Esophagus muscularis mucosa (tissue), 4 donors: Measurements from ENCODE around the gene MYO1D. TPM values are rescaled to one million over a fixed set of nuclear protein-coding genes. Genes with fewer than 3 reads are reported as not detected.
A peak's percentile ranks its signal among the peaks of the same experiment; 100 is the strongest.

ENCODE experiments used
- DNase-seq: peaks from one replicate; pipeline ENCODE4 v3.0.0-alpha.2; 2017; ENCODE audit errors: extremely low spot score
- H3K27ac ChIP-seq, 4 donors: fragments of 200-600 bp; sonication (generic); replicated peaks in 1 of 4; 1 replicate in 3 of 4; 2 replicates in 1 of 4; pipeline ENCODE4 v1.5.1; 2016 to 2019; ENCODE audit warnings: mild to moderate bottlenecking in 1 of 4
- H3K27me3 ChIP-seq, 4 donors: fragments of 200-600 bp; sonication (generic); one replicate each; pipeline versions ENCODE4 v1.5.1 to v1.6.0; 2016 to 2019
- H3K36me3 ChIP-seq, 4 donors: fragments of 200-600 bp; sonication (generic); one replicate each; pipeline ENCODE4 v1.5.1; 2016 to 2019
- H3K4me1 ChIP-seq, 4 donors: fragments of 200-600 bp; sonication (generic); one replicate each; pipeline ENCODE4 v1.5.1; 2016 to 2019
- H3K4me3 ChIP-seq, 4 donors: fragments of 200-600 bp; sonication (generic); 1 replicate in 2 of 4; 2 replicates in 2 of 4; pipeline ENCODE4 v1.5.1; 2016 to 2019; ENCODE audit warnings: mild to moderate bottlenecking in 4 of 4, moderate library complexity in 1 of 4
- H3K9me3 ChIP-seq, 4 donors: fragments of 200-600 bp; sonication (generic); 1 replicate in 3 of 4; 2 replicates in 1 of 4; pipeline ENCODE4 v1.5.1; 2016 to 2019
- CTCF ChIP-seq, 3 experiments: fragments of 200-600 bp in 2 of 3; fragments of 450-650 bp in 1 of 3; sonication (generic) in 2 of 3; IDR thresholded peaks; one replicate each; pipeline ENCODE4 v1.5.1; 2017 to 2019; ENCODE audit warnings: antibody characterized with exemption in 3 of 3, mild to moderate bottlenecking in 2 of 3, moderate library complexity in 1 of 3
- EP300 ChIP-seq: sonication (generic); formaldehyde crosslinking; IDR thresholded peaks from one replicate; pipeline ENCODE4 v1.6.1; 2017; ENCODE audit warnings: antibody characterized with exemption
- POLR2A ChIP-seq: fragments of 450-650 bp; IDR thresholded peaks from one replicate; pipeline ENCODE4 v1.6.1; 2017; ENCODE audit warnings: antibody characterized with exemption, moderate library complexity, mild to moderate bottlenecking, low read depth
- POLR2AphosphoS5 ChIP-seq, 2 donors: sonication (generic); formaldehyde crosslinking; IDR thresholded peaks; one replicate each; pipeline ENCODE4 v1.6.1; 2017; ENCODE audit warnings: antibody characterized with exemption in 2 of 2
- WGBS: methylation state at CpG from one replicate; pipeline ENCODE4 v1.1.5; 2018; 5-methylcytosine and 5-hydroxymethylcytosine counted together
- intact Hi-C: fragments of 100-400 bp; cut with DNase I; formaldehyde crosslinking; loops from one replicate; pipeline ENCODE4 v1.15.1; 2023
- total RNA-seq, 4 donors: library from RNA; depleted of rRNA; stranded (reverse); fragments of >200 nt; gene quantifications; one replicate each; pipeline versions ENCODE4 v1.1.0 to v1.2.1, GENCODE V29; 2016

MYO1D gene
- total RNA-seq, 4 donors from 2014 or later: 27.3 to 30.3 (median 29.0) TPM

- Histone ChIP-seq H3K9me3 (no peaks in the 10 kb centered on the region), H3K4me3 (peak overlapping the region; percentile 73 to 97 (median 90)), H3K27me3 (no peaks in the 10 kb centered on the region), H3K4me1 (peaks cover 11 to 34% (median 27%) of the 10 kb centered on the region in 4 donors), H3K27ac (peak overlapping the region; percentile 85 to 92 (median 86)), H3K36me3 (no peaks in the 10 kb centered on the region)
- TF ChIP-seq POLR2AphosphoS5 (IDR thresholded peaks at IDR 0.05): no peak
- TF ChIP-seq POLR2A: no peak
- no peak for TF ChIP-seq CTCF (IDR thresholded peaks at IDR 0.05)
- TF ChIP-seq EP300: no peak
- DNase-seq: no peak
- intact Hi-C loops: loop anchor here (5.0 kb wide), 1 partner anchor 394 kb away; no protein-coding TSS in a partner anchor
- WGBS: 3% methylated on average over 15 of the region's 15 CpGs
Measured at GRCh38 chr17:32875923-32876416, 954 bp downstream of the MYO1D start.

- peak overlapping the region; percentile 85 to 92 (median 86) for H3K27ac ChIP-seq
- intact Hi-C loops: loop anchor here (5.0 kb wide), 1 partner anchor 393 kb away; no protein-coding TSS in a partner anchor
- 79% methylated on average over 2 of the region's 2 CpGs for WGBS
- H3K9me3 ChIP-seq: no peaks in the 10 kb centered on the region
- H3K27me3 ChIP-seq: no peaks in the 10 kb centered on the region
- no peaks in the 10 kb centered on the region for H3K36me3 ChIP-seq
- peak overlapping the region; percentile 73 to 97 (median 90) for H3K4me3 ChIP-seq
- no peak for DNase-seq
- peaks cover 14 to 40% (median 33%) of the 10 kb centered on the region in 4 donors for H3K4me1 ChIP-seq
- TF ChIP-seq EP300 (no peak), POLR2A (no peak), CTCF (IDR thresholded peaks at IDR 0.05) (no peak), POLR2AphosphoS5 (IDR thresholded peaks at IDR 0.05) (no peak)
Measured at GRCh38 chr17:32875230-32875917, 1.6 kb downstream of the MYO1D start.

- no peaks in the 10 kb centered on the region for H3K36me3 ChIP-seq
- peaks cover 23 to 57% (median 48%) of the 10 kb centered on the region in 4 donors for H3K4me1 ChIP-seq
- H3K4me3 ChIP-seq: no peak overlapping the region
- DNase-seq: no peak
- H3K9me3 ChIP-seq: no peaks in the 10 kb centered on the region
- TF ChIP-seq POLR2AphosphoS5 (IDR thresholded peaks at IDR 0.05) (no peak), POLR2A (no peak), EP300 (no peak), CTCF (IDR thresholded peaks at IDR 0.05) (no peak)
- 100% methylated on average over 1 of the region's 1 CpG for WGBS
- H3K27ac ChIP-seq: no peak overlapping the region
- H3K27me3 ChIP-seq: no peaks in the 10 kb centered on the region
- intact Hi-C loops: no loop called here
Measured at GRCh38 chr17:32873114-32873513, 3.8 kb downstream of the MYO1D start.

GRCh38 chr17:32871746-32872145 lies 5.2 kb downstream of the MYO1D start:
- intact Hi-C loops: no loop called here
- TF ChIP-seq POLR2A (no peak), POLR2AphosphoS5 (IDR thresholded peaks at IDR 0.05) (no peak), CTCF (IDR thresholded peaks at IDR 0.05) (no peak), EP300 (no peak)
- no peaks in the 10 kb centered on the region for H3K9me3 ChIP-seq
- 70% methylated on average over 5 of the region's 5 CpGs for WGBS
- DNase-seq: no peak
- no peaks in the 10 kb centered on the region for H3K36me3 ChIP-seq
- H3K27me3 ChIP-seq: no peaks in the 10 kb centered on the region
- H3K4me3 ChIP-seq: no peak overlapping the region
- peaks cover 17 to 48% (median 39%) of the 10 kb centered on the region in 4 donors for H3K4me1 ChIP-seq
- peak overlapping the region in 1 of 4 donors; percentile 61 for H3K27ac ChIP-seq
